ENCODE results near the gene TRMT2B. TPM values are rescaled to one million over a fixed set of nuclear protein-coding genes. Genes with fewer than 3 reads are reported as not detected.

Gene TRMT2B
- total RNA-seq, 4 donors from 2014 or later = 14.9 to 25.4 (median 21.7) TPM

DNA sequence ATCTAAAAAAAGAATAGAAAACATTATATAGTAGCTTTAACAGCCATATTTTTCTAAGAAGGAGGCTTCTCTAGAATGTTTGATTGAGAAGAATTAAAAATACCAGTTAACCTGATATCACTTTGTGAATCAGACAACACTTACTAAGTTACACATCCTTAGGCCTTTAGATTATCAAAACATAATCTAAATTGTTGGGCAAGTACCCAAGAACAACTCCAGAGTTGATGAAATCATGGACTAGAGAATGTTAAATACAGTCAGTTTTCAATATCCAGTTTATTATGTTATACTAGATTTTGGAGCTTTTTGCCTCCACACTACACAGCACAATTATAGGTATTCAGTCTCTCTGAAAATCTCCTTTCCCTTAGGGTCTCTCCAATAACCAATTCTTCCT, 42.8 kb downstream of the TRMT2B start:
- no peaks in the 10 kb centered on the region for H3K36me3 ChIP-seq
- in situ Hi-C loops (cut with MboI; ENCODE audit: low pct_ligation_motif_present in 1 of 4, low pct_unique_long_range_greater_than_20kb in 1 of 4, low sequenced_read_pairs in 3 of 4) = no loop called here

GRCh38 chrX:100999451-100999850, 52.5 kb downstream of the TRMT2B start:
- WGBS, 2 donors (ENCODE audit: low coverage in 1 of 2) = 80 to 87% methylated on average over 1 to 2 of the region's 2 CpGs
- TF ChIP-seq, protein P1, sequence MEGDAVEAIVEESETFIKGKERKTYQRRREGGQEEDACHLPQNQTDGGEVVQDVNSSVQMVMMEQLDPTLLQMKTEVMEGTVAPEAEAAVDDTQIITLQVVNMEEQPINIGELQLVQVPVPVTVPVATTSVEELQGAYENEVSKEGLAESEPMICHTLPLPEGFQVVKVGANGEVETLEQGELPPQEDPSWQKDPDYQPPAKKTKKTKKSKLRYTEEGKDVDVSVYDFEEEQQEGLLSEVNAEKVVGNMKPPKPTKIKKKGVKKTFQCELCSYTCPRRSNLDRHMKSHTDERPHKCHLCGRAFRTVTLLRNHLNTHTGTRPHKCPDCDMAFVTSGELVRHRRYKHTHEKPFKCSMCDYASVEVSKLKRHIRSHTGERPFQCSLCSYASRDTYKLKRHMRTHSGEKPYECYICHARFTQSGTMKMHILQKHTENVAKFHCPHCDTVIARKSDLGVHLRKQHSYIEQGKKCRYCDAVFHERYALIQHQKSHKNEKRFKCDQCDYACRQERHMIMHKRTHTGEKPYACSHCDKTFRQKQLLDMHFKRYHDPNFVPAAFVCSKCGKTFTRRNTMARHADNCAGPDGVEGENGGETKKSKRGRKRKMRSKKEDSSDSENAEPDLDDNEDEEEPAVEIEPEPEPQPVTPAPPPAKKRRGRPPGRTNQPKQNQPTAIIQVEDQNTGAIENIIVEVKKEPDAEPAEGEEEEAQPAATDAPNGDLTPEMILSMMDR (IDR thresholded peaks at IDR 0.05) = no peak
- TF ChIP-seq POLR2A (IDR thresholded peaks at IDR 0.05) = no peak
- no peak for TF ChIP-seq EP300 (IDR thresholded peaks at IDR 0.05; ENCODE audit: low read depth)
- no peak for TF ChIP-seq POLR2AphosphoS5 (IDR thresholded peaks at IDR 0.05)
- in situ Hi-C loops (cut with MboI; ENCODE audit: low pct_ligation_motif_present in 1 of 4, low pct_unique_long_range_greater_than_20kb in 1 of 4, low sequenced_read_pairs in 3 of 4) = no loop called here

More for the DNA sequence above, 42.8 kb downstream of the TRMT2B start:
- intact Hi-C loops (cut with DNase I; ENCODE audit: low total_unique reads) = no loop called here
- Histone ChIP-seq H3K27me3 (no peaks in the 10 kb centered on the region), H3K27ac (no peak overlapping the region), H3K9me3 (no peaks in the 10 kb centered on the region), H3K4me1 (no peaks in the 10 kb centered on the region), H3K4me3 (no peak overlapping the region)
- TF ChIP-seq, protein P1 (IDR thresholded peaks at IDR 0.05) = no peak
- TF ChIP-seq POLR2AphosphoS5 (IDR thresholded peaks at IDR 0.05) (no peak), EP300 (IDR thresholded peaks at IDR 0.05; ENCODE audit: low read depth) (no peak), POLR2A (IDR thresholded peaks at IDR 0.05) (no peak)
- DNase-seq = no peak

GRCh38 chrX:100995469-100995868, 56.4 kb downstream of the TRMT2B start:
- Histone ChIP-seq H3K27ac (no peak overlapping the region), H3K36me3 (no peaks in the 10 kb centered on the region), H3K4me3 (no peak overlapping the region), H3K9me3 (no peaks in the 10 kb centered on the region), H3K27me3 (no peaks in the 10 kb centered on the region), H3K4me1 (no peaks in the 10 kb centered on the region)
- TF ChIP-seq EP300 (IDR thresholded peaks at IDR 0.05; ENCODE audit: low read depth) (no peak), POLR2A (IDR thresholded peaks at IDR 0.05) (no peak), POLR2AphosphoS5 (IDR thresholded peaks at IDR 0.05) (no peak)
- TF ChIP-seq, protein P1 (IDR thresholded peaks at IDR 0.05) = no peak
- intact Hi-C loops (cut with DNase I; ENCODE audit: low total_unique reads) (no loop called here), in situ Hi-C loops (cut with MboI; ENCODE audit: low pct_ligation_motif_present in 1 of 4, low pct_unique_long_range_greater_than_20kb in 1 of 4, low sequenced_read_pairs in 3 of 4) (no loop called here)
- no peak for DNase-seq
- 89% methylated on average over 5 of the region's 5 CpGs; no CpG with 5 or more reads in 1 of the 2 donors for WGBS, 2 donors (ENCODE audit: low coverage in 1 of 2)

More at GRCh38 chrX:100999451-100999850, 52.5 kb downstream of the TRMT2B start:
- H3K4me3 ChIP-seq = no peak overlapping the region
- no peaks in the 10 kb centered on the region for H3K4me1 ChIP-seq
- intact Hi-C loops (cut with DNase I; ENCODE audit: low total_unique reads) = no loop called here
- DNase-seq = no peak
- H3K27ac ChIP-seq = no peak overlapping the region
- no peaks in the 10 kb centered on the region for H3K36me3 ChIP-seq
- no peaks in the 10 kb centered on the region for H3K9me3 ChIP-seq
- H3K27me3 ChIP-seq = no peaks in the 10 kb centered on the region

- 65 to 100% methylated on average over 1 to 5 of the region's 5 CpGs for WGBS, 2 donors (ENCODE audit: low coverage in 1 of 2)
- H3K4me3 ChIP-seq = no peak overlapping the region
- H3K4me1 ChIP-seq = no peaks in the 10 kb centered on the region
- TF ChIP-seq POLR2AphosphoS5 (IDR thresholded peaks at IDR 0.05) (no peak), POLR2A (IDR thresholded peaks at IDR 0.05) (no peak), EP300 (IDR thresholded peaks at IDR 0.05; ENCODE audit: low read depth) (no peak)
- TF ChIP-seq, protein P1 (IDR thresholded peaks at IDR 0.05) = no peak
- no peaks in the 10 kb centered on the region for H3K36me3 ChIP-seq
- no peak overlapping the region for H3K27ac ChIP-seq
- in situ Hi-C loops (cut with MboI; ENCODE audit: low pct_ligation_motif_present in 1 of 4, low pct_unique_long_range_greater_than_20kb in 1 of 4, low sequenced_read_pairs in 3 of 4) (no loop called here), intact Hi-C loops (cut with DNase I; ENCODE audit: low total_unique reads) (no loop called here)
- DNase-seq = no peak
- H3K27me3 ChIP-seq = no peaks in the 10 kb centered on the region
- no peaks in the 10 kb centered on the region for H3K9me3 ChIP-seq
Measured at GRCh38 chrX:100994352-100995281, 57.3 kb downstream of the TRMT2B start.
